IMR-90 (cell line): ENCODE results near the gene TEX13A.

Experiments
- CTCF ChIP-seq: conservative IDR thresholded peaks from 2 replicates; pipeline ENCODE4 v1.5.1; 2012; ENCODE audit warnings: mild to moderate bottlenecking, low read depth, low read length, improper control_type of control experiment
- MAFK ChIP-seq: IDR thresholded peaks from 2 replicates; pipeline ENCODE4 v1.6.1; 2012; ENCODE audit warnings: low read depth, low read length, improper control_type of control experiment
- POLR2A ChIP-seq: IDR thresholded peaks from 2 replicates; pipeline ENCODE4 v1.6.1; 2012; ENCODE audit warnings: mild to moderate bottlenecking, low read depth, low read length
- RAD21 ChIP-seq: IDR thresholded peaks from 2 replicates; pipeline ENCODE4 v1.6.1; 2012; ENCODE audit warnings: low read length, improper control_type of control experiment
- SMC3 ChIP-seq: fragments of 150-350 bp; IDR thresholded peaks from 2 replicates; pipeline ENCODE4 v1.6.1; 2016; ENCODE audit warnings: low read depth, mild to moderate bottlenecking, antibody characterized with exemption, low read length, moderate library complexity
- USF2 ChIP-seq: fragments of 150-350 bp; IDR thresholded peaks from 2 replicates; pipeline ENCODE4 v1.6.1; 2017; ENCODE audit warnings: mild to moderate bottlenecking, antibody characterized with exemption, low read length, low read depth

- no peak for TF ChIP-seq CTCF
- TF ChIP-seq POLR2A = no peak
- no peak for TF ChIP-seq USF2
- TF ChIP-seq RAD21 = no peak
- TF ChIP-seq SMC3 = no peak
- no peak for TF ChIP-seq MAFK
Observed at GRCh38 chrX:105241056-105241455, 20.6 kb upstream of the TEX13A start.
